ENCODE results near the gene PI16. TPM values are rescaled to one million over a fixed set of nuclear protein-coding genes. Genes with fewer than 3 reads are reported as not detected.

Gene PI16
- total RNA-seq, 2 experiments from 2014 or later: 0.30 TPM; not detected in 1

GRCh38 chr6:36962874-36963273, 8.3 kb downstream of the PI16 start:
- H3K27ac ChIP-seq (ENCODE audit: low read depth, low read length, poor library complexity, severe bottlenecking): no peak overlapping the region
- H3K36me3 ChIP-seq (ENCODE audit: insufficient read depth, low read length): peaks cover 18% of the 10 kb centered on the region; the same call in 1 of the 2 replicates
- no peaks in the 10 kb centered on the region for H3K9me3 ChIP-seq (ENCODE audit: low read length)
- ChIA-PET POLR2A (interaction anchor here (0.6 to 1.1 kb wide), 2 partner anchors 9 to 19 kb away, joined by 4 to 5 read pairs; no protein-coding TSS in a partner anchor), CTCF (ENCODE audit: unreplicated experiment) (interaction anchor here (2.2 kb wide), 1 partner anchor 55 kb away, joined by 11 read pairs; no protein-coding TSS in a partner anchor)
- H3K4me3 ChIP-seq (ENCODE audit: low read depth, low read length, poor library complexity, severe bottlenecking): peak overlapping the region; percentile 40
- intact Hi-C loops (cut with micrococcal nuclease; ENCODE audit: unreplicated experiment): no loop called here
- H3K4me1 ChIP-seq (ENCODE audit: insufficient read depth, low read length, poor library complexity, severe bottlenecking): peaks cover 26% of the 10 kb centered on the region
- H3K4me2 ChIP-seq (ENCODE audit: low read length): peak overlapping the region; percentile 66
- H3K9me2 ChIP-seq (ENCODE audit: insufficient read depth, low read length): no peaks in the 10 kb centered on the region
- H3K79me2 ChIP-seq (ENCODE audit: insufficient read depth, low read depth, low read length): no peaks in the 10 kb centered on the region
- H4K20me1 ChIP-seq (ENCODE audit: insufficient read depth, low read length): no peaks in the 10 kb centered on the region
- peak overlapping the region; percentile 86 for H2AFZ ChIP-seq (ENCODE audit: low read length)
- no peak for TF ChIP-seq CTCF (conservative IDR thresholded peaks at IDR 0.05; ENCODE audit: low read length)
- TF ChIP-seq EZH2phosphoT487 (IDR thresholded peaks at IDR 0.05; ENCODE audit: borderline replicate concordance, low read depth, low read length): no peak
- peak; percentile 72 for DNase-seq (ENCODE audit: low spot score)
- BruUV-seq (replicated peaks): no TSS peak

GRCh38 chr6:36963451-36964290, 9.1 kb downstream of the PI16 start:
- intact Hi-C loops (cut with micrococcal nuclease; ENCODE audit: unreplicated experiment): no loop called here

More at GRCh38 chr6:36963451-36964290, 9.1 kb downstream of the PI16 start:
- peak overlapping the region; percentile 40 for H3K4me3 ChIP-seq (ENCODE audit: low read depth, low read length, poor library complexity, severe bottlenecking)
- TF ChIP-seq CTCF (conservative IDR thresholded peaks at IDR 0.05; ENCODE audit: low read length) (0 out of 2 replicates have a peak, but pooled peaks have one; percentile 1), EZH2phosphoT487 (IDR thresholded peaks at IDR 0.05; ENCODE audit: borderline replicate concordance, low read depth, low read length) (no peak)
- H3K27ac ChIP-seq (ENCODE audit: low read depth, low read length, poor library complexity, severe bottlenecking): no peak overlapping the region
- no peaks in the 10 kb centered on the region for H3K9me2 ChIP-seq (ENCODE audit: insufficient read depth, low read length)
- no TSS peak for BruUV-seq (replicated peaks)
- H3K4me2 ChIP-seq (ENCODE audit: low read length): peak overlapping the region; percentile 66
- peak; percentile 78 for DNase-seq (ENCODE audit: low spot score)
- CTCF ChIA-PET (ENCODE audit: unreplicated experiment): interaction anchor here (0.6 to 2.2 kb wide), 3 partner anchors 14 to 181 kb away, joined by 3 to 11 read pairs (median 9); no protein-coding TSS in a partner anchor
- H4K20me1 ChIP-seq (ENCODE audit: insufficient read depth, low read length): no peaks in the 10 kb centered on the region
- H3K9me3 ChIP-seq (ENCODE audit: low read length): no peaks in the 10 kb centered on the region
- H2AFZ ChIP-seq (ENCODE audit: low read length): peak overlapping the region; percentile 86
- H3K36me3 ChIP-seq (ENCODE audit: insufficient read depth, low read length): peaks cover 26% of the 10 kb centered on the region; the same call in 1 of the 2 replicates
- H3K4me1 ChIP-seq (ENCODE audit: insufficient read depth, low read length, poor library complexity, severe bottlenecking): peaks cover 26% of the 10 kb centered on the region
- H3K79me2 ChIP-seq (ENCODE audit: insufficient read depth, low read depth, low read length): no peaks in the 10 kb centered on the region
- POLR2A ChIA-PET: interaction anchor here (0.6 to 1.1 kb wide), 3 partner anchors 10 to 22 kb away, joined by 3 to 5 read pairs (median 4); partner anchors contain the start of gene MTCH1

All from OCI-LY7 (cell line).